ENCODE results near the gene CDK14.
"Not testable (repeated sequence)": the region's sequence is repeated elsewhere in the genome, so short reads cannot be mapped to it uniquely, and the experiment has no call there.

The CDK14 gene

GRCh38 chr7:90763108-90763507, 167.0 kb downstream of the CDK14 start:
- no peak for DNase-seq

- no peak for DNase-seq
Observed at GRCh38 chr7:90764848-90765570, 168.9 kb downstream of the CDK14 start.

- DNase-seq, result no peak
Observed at GRCh38 chr7:90766814-90767564, 170.9 kb downstream of the CDK14 start.

GRCh38 chr7:90768301-90768700, 172.2 kb downstream of the CDK14 start:
- DNase-seq, result no peak

GRCh38 chr7:90769036-90769435, 172.9 kb downstream of the CDK14 start:
- no peak for DNase-seq

- DNase-seq, result not testable (repeated sequence)
Observed at GRCh38 chr7:90769566-90769965, 173.4 kb downstream of the CDK14 start.

GRCh38 chr7:90771281-90771680, 175.2 kb downstream of the CDK14 start:
- DNase-seq, result no peak

- DNase-seq, result no peak
Observed at GRCh38 chr7:90772410-90772809, 176.3 kb downstream of the CDK14 start.

GRCh38 chr7:90773269-90773668, 177.1 kb downstream of the CDK14 start:
- DNase-seq, result no peak

- no peak for DNase-seq
Observed at GRCh38 chr7:90774706-90775105, 178.6 kb downstream of the CDK14 start.

GRCh38 chr7:90775383-90775965, 179.4 kb downstream of the CDK14 start:
- no peak for DNase-seq

- no peak for DNase-seq
Observed at GRCh38 chr7:90777041-90777440, 180.9 kb downstream of the CDK14 start.

GRCh38 chr7:90777465-90777864, 181.3 kb downstream of the CDK14 start:
- DNase-seq, result no peak

GRCh38 chr7:90777886-90778285, 181.8 kb downstream of the CDK14 start:
- DNase-seq, result no peak

GRCh38 chr7:90788052-90788451, 191.9 kb downstream of the CDK14 start:
- DNase-seq, result no peak

- no peak for DNase-seq
Observed at GRCh38 chr7:90789736-90790306, 193.7 kb downstream of the CDK14 start.

GRCh38 chr7:90791596-90791995, 195.5 kb downstream of the CDK14 start:
- DNase-seq, result no peak

- DNase-seq, result no peak
Observed at GRCh38 chr7:90792301-90792700, 196.2 kb downstream of the CDK14 start.

- not testable (repeated sequence) for DNase-seq
Observed at GRCh38 chr7:90794234-90794633, 198.1 kb downstream of the CDK14 start.

GRCh38 chr7:90797596-90797995, 201.5 kb downstream of the CDK14 start:
- DNase-seq, result no peak

- DNase-seq, result no peak
Observed at GRCh38 chr7:90804370-90804769, 208.2 kb downstream of the CDK14 start.

- DNase-seq, result not testable (repeated sequence)
Observed at GRCh38 chr7:90815552-90815951, 219.4 kb downstream of the CDK14 start.

- no peak for DNase-seq
Observed at GRCh38 chr7:90816511-90817142, 220.5 kb downstream of the CDK14 start.

Measured in GOT3 (cell line).